MV-4-11 (cell line): Measurements from ENCODE around the gene CDCP1.
"Not testable (repeated sequence)": the region's sequence is repeated elsewhere in the genome, so short reads cannot be mapped to it uniquely, and the experiment has no call there.

Source experiments
- DNase-seq: peaks from one replicate; lab custom pipeline; 2025; lab: John Stamatoyannopoulos, UW

CDCP1 gene

DNA sequence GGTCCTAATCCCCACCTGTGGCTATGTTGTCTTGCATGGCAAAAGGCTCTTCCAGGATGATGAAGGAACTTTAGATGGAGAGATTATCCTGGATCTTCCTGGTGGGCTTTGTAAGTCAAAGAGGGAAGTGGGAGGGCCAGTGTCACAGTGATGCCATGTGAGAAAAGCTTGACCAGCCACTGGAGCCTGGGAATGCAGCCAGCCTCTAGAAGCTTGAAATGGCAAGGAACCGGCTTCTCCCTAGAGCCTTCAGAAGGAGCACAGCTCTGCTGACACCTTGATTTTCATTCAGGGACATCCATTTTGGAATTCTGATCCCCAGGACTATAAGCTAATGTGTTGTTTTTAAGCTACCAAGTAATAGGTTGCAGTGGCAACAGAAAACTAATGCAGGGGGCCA is 61.8 kb downstream of the CDCP1 start:
- DNase-seq: no peak

- DNase-seq: no peak
These were observed 63.2 kb downstream of the CDCP1 start for GRCh38 chr3:45083023-45083422.

GRCh38 chr3:45082142-45082538 is 64.0 kb downstream of the CDCP1 start:
- no peak for DNase-seq

DNA sequence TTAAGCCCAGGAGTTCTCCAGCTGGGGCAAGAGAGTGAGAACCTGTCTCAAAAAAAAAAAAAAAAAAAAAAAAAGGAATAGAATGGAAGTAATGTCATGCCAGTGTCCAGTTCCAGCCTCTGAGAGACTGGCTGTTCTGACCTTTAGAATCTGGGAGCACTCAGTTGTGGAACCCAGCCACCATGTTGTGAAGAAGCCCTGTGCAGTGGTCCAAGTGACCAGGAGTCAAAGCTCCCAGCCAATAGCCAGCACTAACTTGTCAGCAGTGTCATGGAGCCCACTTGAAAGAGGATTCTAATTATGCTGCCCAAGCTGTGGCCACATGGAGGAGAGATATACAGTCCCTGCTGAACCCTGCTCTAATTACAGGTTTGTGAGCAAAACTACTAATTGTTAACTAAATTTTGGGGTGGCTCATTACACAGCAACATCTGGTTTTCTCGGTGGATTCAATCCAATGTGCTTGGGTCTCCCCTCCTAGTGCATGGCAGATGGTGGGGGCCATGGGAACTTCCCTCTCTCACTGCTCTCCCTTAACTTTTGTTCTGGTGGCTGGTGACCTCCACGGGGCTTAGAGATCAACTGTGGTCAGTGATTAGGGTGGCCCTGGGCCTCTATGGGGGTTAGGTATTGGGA is 64.6 kb downstream of the CDCP1 start:
- no peak for DNase-seq

DNA sequence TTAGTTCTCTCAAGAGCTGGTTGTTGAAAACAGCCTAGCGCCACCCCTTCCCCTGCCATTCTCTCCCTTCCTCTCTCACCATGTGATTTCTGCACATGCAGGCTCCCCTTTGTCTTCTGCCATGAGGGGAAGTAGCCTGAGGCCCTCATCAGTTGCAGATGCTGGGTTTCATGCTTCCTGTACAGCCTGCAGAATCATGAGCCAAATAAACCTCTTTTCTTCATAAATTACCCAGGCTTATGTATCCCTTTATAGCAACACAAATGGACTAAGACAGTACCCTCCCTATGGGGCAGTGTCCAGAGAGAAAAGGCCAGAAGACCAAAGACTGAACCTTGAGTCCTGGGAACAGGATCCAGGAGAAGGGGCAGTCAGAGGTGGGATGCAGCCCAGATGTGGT is 65.4 kb downstream of the CDCP1 start:
- DNase-seq: no peak

DNA sequence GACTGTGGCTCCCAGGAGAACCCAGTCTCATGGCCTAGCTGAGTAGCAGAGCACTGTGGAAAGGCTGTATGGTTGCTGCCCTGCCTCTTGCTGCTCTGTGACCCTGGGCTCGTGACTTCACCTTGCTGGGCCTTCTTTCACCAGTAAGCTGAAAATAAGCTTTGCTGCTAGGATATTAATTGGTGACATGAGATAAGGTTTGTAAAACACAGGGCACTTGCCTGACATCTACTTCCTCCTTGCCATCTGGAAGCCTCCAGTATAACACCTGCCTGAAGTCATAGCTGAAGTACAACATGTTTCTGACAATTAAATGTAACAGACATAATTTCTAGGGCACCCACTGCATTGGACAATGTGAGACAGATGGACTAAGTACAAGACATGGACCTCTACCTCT is 66.5 kb downstream of the CDCP1 start:
- DNase-seq: no peak

GRCh38 chr3:45078910-45079522 is 67.2 kb downstream of the CDCP1 start:
- DNase-seq: peak; percentile 26

DNA sequence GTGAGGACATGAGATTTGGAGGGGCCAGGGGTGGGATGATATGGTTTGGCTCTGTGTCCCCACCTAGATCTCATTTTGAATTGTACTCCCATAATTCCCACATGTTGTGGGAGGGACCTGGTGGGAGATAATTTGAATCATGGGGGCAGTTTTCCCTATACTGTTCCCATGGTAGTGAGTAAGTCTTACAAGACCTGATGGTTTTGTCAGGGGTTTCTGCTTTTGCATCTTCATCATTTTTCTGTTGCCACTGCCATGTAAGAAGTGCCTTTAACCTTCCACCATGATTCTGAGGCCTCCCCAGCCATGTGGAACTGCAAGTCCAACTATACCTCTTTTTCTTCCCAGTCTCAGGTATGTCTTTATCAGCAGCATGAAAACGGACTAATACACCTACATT is 67.9 kb downstream of the CDCP1 start:
- DNase-seq: not testable (repeated sequence)

GRCh38 chr3:45075821-45076625 is 70.2 kb downstream of the CDCP1 start:
- peak; percentile 28 for DNase-seq

DNA sequence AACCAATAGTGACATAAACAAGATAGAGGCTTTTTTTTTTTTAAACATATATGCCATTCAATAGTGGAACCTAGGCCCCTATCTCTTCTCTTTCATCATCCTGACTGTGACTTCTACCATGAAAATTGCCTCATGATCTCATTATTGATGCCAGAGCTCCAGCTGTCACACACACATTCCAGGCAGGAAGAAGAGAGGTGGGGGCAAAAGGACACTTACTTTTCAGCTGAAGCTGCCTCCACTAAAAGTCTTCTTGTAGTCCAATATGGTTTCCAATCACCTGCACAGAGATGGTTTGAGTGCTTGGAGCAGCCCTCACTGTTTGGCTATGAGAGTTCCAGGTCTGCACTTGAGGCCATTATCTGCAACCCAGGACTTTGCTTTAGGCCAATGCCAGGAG is 75.1 kb downstream of the CDCP1 start:
- no peak for DNase-seq

DNA sequence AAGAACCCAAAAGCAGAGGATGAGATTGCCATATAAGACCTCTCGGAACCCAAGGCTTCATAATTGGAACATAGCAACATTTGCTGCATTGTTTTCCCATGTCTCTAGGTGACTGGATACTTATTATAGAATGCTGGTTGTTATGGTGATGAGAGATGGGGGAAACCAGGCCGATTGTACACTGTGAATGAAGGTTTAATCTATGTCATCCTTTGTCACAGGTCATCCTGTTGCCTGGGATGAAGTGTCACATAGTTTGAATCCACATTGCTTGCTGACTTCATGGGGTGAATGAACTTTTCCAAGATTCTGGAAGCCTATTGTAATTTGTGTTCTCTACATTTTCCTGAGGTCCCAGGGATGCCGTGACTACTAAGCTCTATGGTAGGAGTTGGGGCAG is 78.2 kb downstream of the CDCP1 start:
- DNase-seq: no peak

DNA sequence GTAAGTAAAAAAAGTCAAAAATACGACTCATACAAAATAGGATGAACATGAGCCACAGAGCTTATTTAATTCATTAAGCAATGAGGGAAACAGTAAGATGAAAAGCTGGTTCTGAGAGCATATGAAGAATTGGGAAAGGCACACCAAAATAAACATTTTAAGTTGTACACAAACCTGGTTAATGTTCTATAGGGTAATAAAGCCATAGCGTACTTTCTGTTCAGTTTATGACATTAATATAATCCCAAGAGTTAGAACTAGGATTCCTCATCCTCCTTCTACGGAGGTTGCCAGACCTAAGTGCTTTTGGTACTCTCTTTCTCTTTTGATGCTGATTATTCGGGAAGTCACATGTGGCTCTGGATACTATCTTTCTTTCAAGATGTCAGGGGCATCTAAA is 78.7 kb downstream of the CDCP1 start:
- no peak for DNase-seq

GRCh38 chr3:45066109-45066801 is 79.9 kb downstream of the CDCP1 start:
- DNase-seq: no peak

DNA sequence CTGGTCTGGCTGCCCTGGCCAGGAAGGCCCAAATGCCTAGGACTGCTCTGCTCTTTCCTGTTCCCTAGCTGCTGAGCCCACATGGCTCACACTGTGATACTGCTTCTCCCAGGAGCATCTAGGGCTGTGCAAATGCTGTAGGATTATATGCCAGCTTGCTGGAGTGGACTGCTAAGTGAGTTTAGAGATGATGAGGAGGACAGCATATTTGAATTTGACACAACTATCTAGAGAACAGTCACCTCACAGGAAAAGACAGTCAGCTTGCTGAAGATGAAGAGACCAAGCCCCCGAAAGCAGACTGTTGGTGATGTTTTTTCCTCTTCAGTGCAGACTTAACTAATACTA is 80.8 kb downstream of the CDCP1 start:
- no peak for DNase-seq

GRCh38 chr3:45064512-45065372 is 81.4 kb downstream of the CDCP1 start:
- DNase-seq: peak; percentile 91

DNA sequence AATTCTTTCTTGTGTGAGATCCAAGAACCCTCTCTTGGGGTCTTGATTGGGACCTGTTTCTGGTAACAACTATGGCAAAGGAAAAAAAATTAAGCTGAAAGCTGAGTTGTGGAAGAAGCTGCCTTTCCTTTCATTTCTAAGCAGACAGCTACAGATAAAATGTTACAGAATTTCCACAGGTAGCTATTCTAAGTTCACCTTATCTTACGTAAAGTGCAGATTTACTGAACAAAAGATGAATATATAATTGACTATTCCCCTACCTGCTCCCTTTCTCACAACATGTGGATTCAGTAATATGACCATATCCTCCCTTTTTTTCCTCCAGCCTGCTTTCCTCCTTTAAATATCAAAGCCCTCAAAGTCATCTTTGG is 83.5 kb downstream of the CDCP1 start:
- no peak for DNase-seq

DNA sequence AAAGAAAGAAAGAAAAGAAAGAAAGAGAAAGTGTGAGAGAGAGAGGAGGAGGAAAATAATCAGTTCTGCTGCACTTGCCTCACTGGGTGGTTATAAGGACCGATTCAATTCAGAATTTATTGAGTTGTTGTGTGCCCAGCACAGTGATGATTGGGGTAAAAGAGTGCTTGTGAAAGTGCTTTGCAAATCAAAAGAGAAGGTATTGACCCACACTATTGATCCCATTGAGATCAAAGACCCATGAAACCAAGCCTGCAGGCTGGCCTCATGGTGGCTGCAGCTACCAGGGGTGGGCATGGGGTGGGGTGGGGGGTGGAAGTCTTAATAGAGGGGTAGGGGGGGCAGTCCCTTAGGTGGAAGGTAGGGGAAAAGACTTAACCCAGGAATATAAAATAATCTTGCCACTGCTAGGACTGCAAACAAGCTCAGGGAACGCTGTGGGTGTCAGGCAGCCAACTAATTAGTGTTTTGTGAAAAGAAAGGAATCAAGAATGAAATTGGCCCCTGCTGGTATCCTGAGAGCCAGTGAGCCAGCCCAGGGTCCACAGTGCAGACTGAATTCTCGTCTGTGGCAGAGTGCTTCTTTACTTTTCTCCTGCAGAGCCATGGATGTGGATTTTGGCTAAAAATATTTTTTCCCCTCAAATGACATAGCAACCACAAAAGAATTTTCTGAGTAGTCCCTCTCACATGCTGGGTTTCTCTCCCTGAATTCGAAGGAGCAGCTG is 85.8 kb downstream of the CDCP1 start:
- DNase-seq: no peak

DNA sequence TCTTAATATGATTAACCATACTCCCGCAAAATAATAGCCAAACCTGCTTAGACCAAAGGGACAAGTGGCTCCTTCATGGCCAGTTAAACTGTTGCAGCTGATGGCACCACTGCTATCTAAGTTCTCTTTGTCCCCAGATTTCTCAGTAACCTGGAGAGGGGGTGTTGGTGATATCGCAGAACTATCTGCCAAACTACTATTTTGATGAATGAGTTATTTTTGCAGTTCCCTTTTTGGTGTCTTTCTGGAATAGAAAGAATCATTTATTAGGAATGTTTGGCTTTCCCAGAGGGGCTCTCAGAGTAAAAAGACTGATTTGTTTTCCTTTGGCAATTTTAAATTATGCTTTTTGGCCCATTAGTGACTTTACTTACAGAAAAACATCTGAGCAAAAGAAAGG is 87.0 kb downstream of the CDCP1 start:
- DNase-seq: no peak

DNA sequence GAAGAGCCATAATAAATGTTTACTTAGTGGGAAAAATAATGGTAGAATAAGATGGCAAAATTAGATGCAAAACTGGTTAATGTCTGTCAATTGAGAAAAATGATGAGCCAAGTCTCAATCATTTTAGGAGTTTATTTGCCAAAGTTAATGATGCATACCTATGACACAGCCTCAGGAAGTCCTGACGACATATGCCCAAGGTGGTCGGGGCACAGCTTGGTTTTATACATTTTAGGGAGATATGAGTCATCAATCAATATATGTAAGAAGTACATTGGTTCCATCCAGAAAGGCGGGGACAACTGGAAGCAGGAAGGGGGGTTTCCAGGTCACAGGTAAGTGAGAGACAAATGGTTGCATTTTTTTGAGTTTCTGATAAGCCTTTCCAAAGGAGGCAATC is 88.6 kb downstream of the CDCP1 start:
- DNase-seq: no peak

- DNase-seq: no peak
These were observed 89.4 kb downstream of the CDCP1 start for GRCh38 chr3:45056608-45057301.
